IPS DF 6.9 (cell line): Measurements from ENCODE around the gene DMBT1.

Experiments used
- DNase-seq: peaks from one replicate; pipeline ENCODE4 v3.0.0-alpha.2; 2013; ENCODE audit warnings: low read depth, low spot score
- H3K27ac ChIP-seq: one replicate; pipeline ENCODE4 v1.5.1; 2013; ENCODE audit warnings: low read length, control low read depth
- H3K27me3 ChIP-seq: 2 replicates; pipeline ENCODE4 v1.6.1; 2013; ENCODE audit warnings: mild to moderate bottlenecking, low read length; ENCODE audit not compliant: control insufficient read depth, insufficient read depth
- H3K36me3 ChIP-seq: 2 replicates; pipeline ENCODE4 v1.6.1; 2013; ENCODE audit warnings: low read length; ENCODE audit not compliant: control insufficient read depth, insufficient read depth
- H3K4me1 ChIP-seq: 2 replicates; pipeline ENCODE4 v1.6.1; 2013; ENCODE audit warnings: low read length; ENCODE audit not compliant: control insufficient read depth, insufficient read depth
- H3K4me3 ChIP-seq: 2 replicates; pipeline ENCODE4 v1.5.1; 2013; ENCODE audit warnings: mild to moderate bottlenecking, low read length
- H3K9me3 ChIP-seq: 2 replicates; pipeline ENCODE4 v1.6.1; 2013; ENCODE audit warnings: low read length, inconsistent platforms; ENCODE audit not compliant: control insufficient read depth, insufficient read depth
- WGBS: extraction: QIAGEN DNeasy Blood & Tissue Kit; methylation state at CpG from one replicate; pipeline ENCODE4 v1.1.7; 2013; ENCODE audit warnings: mixed read lengths, missing lambda C conversion rate; ENCODE audit not compliant: insufficient read length, insufficient coverage; 5-methylcytosine and 5-hydroxymethylcytosine counted together

Gene DMBT1

GRCh38 chr10:122643931-122644534 lies 83.5 kb downstream of the DMBT1 start:
- Histone ChIP-seq H3K27me3 (no peaks in the 10 kb centered on the region), H3K4me3 (no peak overlapping the region), H3K9me3 (no peaks in the 10 kb centered on the region), H3K36me3 (no peaks in the 10 kb centered on the region), H3K4me1 (no peaks in the 10 kb centered on the region), H3K27ac (no peak overlapping the region)
- DNase-seq, result no peak
- WGBS, result no CpG with 5 or more reads among the region's 13 CpGs

- H3K9me3 ChIP-seq, result no peaks in the 10 kb centered on the region
- no CpG with 5 or more reads among the region's 10 CpGs for WGBS
Measured at GRCh38 chr10:122646511-122647382, 86.2 kb downstream of the DMBT1 start.

GRCh38 chr10:122647383-122647968 lies 86.9 kb downstream of the DMBT1 start:
- no peaks in the 10 kb centered on the region for H3K4me1 ChIP-seq
- H3K36me3 ChIP-seq, result no peaks in the 10 kb centered on the region
- H3K27ac ChIP-seq, result no peak overlapping the region
- WGBS, result no CpG with 5 or more reads among the region's 3 CpGs
- no peak overlapping the region for H3K4me3 ChIP-seq
- no peak for DNase-seq
- no peaks in the 10 kb centered on the region for H3K9me3 ChIP-seq
- no peaks in the 10 kb centered on the region for H3K27me3 ChIP-seq

More at GRCh38 chr10:122646511-122647382, 86.2 kb downstream of the DMBT1 start:
- no peaks in the 10 kb centered on the region for H3K4me1 ChIP-seq
- no peak overlapping the region for H3K27ac ChIP-seq
- H3K4me3 ChIP-seq, result no peak overlapping the region
- H3K36me3 ChIP-seq, result no peaks in the 10 kb centered on the region
- DNase-seq, result no peak
- no peaks in the 10 kb centered on the region for H3K27me3 ChIP-seq

GRCh38 chr10:122648599-122649428 lies 88.3 kb downstream of the DMBT1 start:
- Histone ChIP-seq H3K27ac (no peak overlapping the region), H3K9me3 (no peaks in the 10 kb centered on the region), H3K4me3 (no peak overlapping the region), H3K4me1 (no peaks in the 10 kb centered on the region), H3K27me3 (no peaks in the 10 kb centered on the region), H3K36me3 (no peaks in the 10 kb centered on the region)
- WGBS, result no CpG with 5 or more reads among the region's 10 CpGs
- DNase-seq, result peak; percentile 47

GRCh38 chr10:122649903-122650302 lies 89.3 kb downstream of the DMBT1 start:
- Histone ChIP-seq H3K27me3 (no peaks in the 10 kb centered on the region), H3K9me3 (no peaks in the 10 kb centered on the region), H3K4me1 (no peaks in the 10 kb centered on the region), H3K36me3 (no peaks in the 10 kb centered on the region), H3K27ac (no peak overlapping the region), H3K4me3 (no peak overlapping the region)
- no CpG with 5 or more reads among the region's 5 CpGs for WGBS
- no peak for DNase-seq

GRCh38 chr10:122650331-122650730 lies 89.8 kb downstream of the DMBT1 start:
- H3K9me3 ChIP-seq, result no peaks in the 10 kb centered on the region
- no peaks in the 10 kb centered on the region for H3K4me1 ChIP-seq
- no peaks in the 10 kb centered on the region for H3K27me3 ChIP-seq
- no peak overlapping the region for H3K27ac ChIP-seq
- DNase-seq, result no peak
- WGBS, result no CpG with 5 or more reads among the region's 2 CpGs
- no peaks in the 10 kb centered on the region for H3K36me3 ChIP-seq
- H3K4me3 ChIP-seq, result no peak overlapping the region

- no peaks in the 10 kb centered on the region for H3K27me3 ChIP-seq
- H3K4me3 ChIP-seq, result no peak overlapping the region
- H3K4me1 ChIP-seq, result no peaks in the 10 kb centered on the region
- WGBS, result no CpG with 5 or more reads among the region's 9 CpGs
- H3K36me3 ChIP-seq, result no peaks in the 10 kb centered on the region
- no peak for DNase-seq
- H3K9me3 ChIP-seq, result no peaks in the 10 kb centered on the region
- no peak overlapping the region for H3K27ac ChIP-seq
Measured at GRCh38 chr10:122655524-122656307, 95.2 kb downstream of the DMBT1 start.

- no peak overlapping the region for H3K4me3 ChIP-seq
- H3K36me3 ChIP-seq, result no peaks in the 10 kb centered on the region
- no peak for DNase-seq
- no peaks in the 10 kb centered on the region for H3K4me1 ChIP-seq
- H3K27ac ChIP-seq, result no peak overlapping the region
- no CpG with 5 or more reads among the region's 2 CpGs for WGBS
- no peaks in the 10 kb centered on the region for H3K9me3 ChIP-seq
- H3K27me3 ChIP-seq, result no peaks in the 10 kb centered on the region
Measured at GRCh38 chr10:122656308-122656705, 95.8 kb downstream of the DMBT1 start.

- H3K27me3 ChIP-seq, result no peaks in the 10 kb centered on the region
- no peak overlapping the region for H3K4me3 ChIP-seq
- DNase-seq, result no peak
- H3K36me3 ChIP-seq, result no peaks in the 10 kb centered on the region
- WGBS, result no CpG with 5 or more reads among the region's 5 CpGs
- no peak overlapping the region for H3K27ac ChIP-seq
- H3K4me1 ChIP-seq, result no peaks in the 10 kb centered on the region
- H3K9me3 ChIP-seq, result no peaks in the 10 kb centered on the region
Measured at GRCh38 chr10:122656741-122657140, 96.2 kb downstream of the DMBT1 start.
